HEK293 (cell line): ENCODE measurements around the gene IL24.

Experiments
- CTCF ChIA-PET: fragments of 350-600 bp; formaldehyde crosslinking; extraction: SDS; loops from one replicate; lab custom pipeline; 2021; ENCODE audit warnings: antibody characterized with exemption; lab: Yijun Ruan, JAX
- POLR2A ChIA-PET: fragments of 300-600 bp; formaldehyde crosslinking; extraction: SDS; loops from one replicate; lab custom pipeline; 2020; ENCODE audit warnings: antibody characterized with exemption, inconsistent platforms; lab: Yijun Ruan, JAX
- H3K27ac ChIP-seq: fragments of 200-500 bp; sonication (Bioruptor generic); 2 replicates; pipeline ENCODE4 v1.5.1; 2014; ENCODE audit warnings: low read depth, low read length, control low read depth, inconsistent platforms; ENCODE audit errors: extremely low read depth
- H3K36me3 ChIP-seq, 2 experiments: fragments of 200-500 bp in 1 of 2; sonication (Bioruptor generic) in 1 of 2; 1 replicate in 1 of 2; 2 replicates in 1 of 2; pipeline ENCODE4 v1.5.1; 2014 to 2017; ENCODE audit warnings: inconsistent platforms in 2 of 2, low read length in 2 of 2; ENCODE audit not compliant: control insufficient read depth in 2 of 2, insufficient read depth in 1 of 2
- H3K4me1 ChIP-seq: fragments of 200-500 bp; sonication (Bioruptor generic); 2 replicates; pipeline ENCODE4 v1.5.1; 2014; ENCODE audit warnings: mild to moderate bottlenecking, low read length, inconsistent platforms; ENCODE audit not compliant: control insufficient read depth, insufficient read depth
- H3K4me3 ChIP-seq: 2 replicates; pipeline ENCODE4 v1.5.1; 2011; ENCODE audit warnings: low read depth, mild to moderate bottlenecking, control low read depth, low read length, moderate library complexity
- H3K9me3 ChIP-seq: fragments of 200-500 bp; sonication (Bioruptor generic); 2 replicates; pipeline ENCODE4 v1.5.1; 2014; ENCODE audit warnings: low read depth, low read length, inconsistent platforms; ENCODE audit not compliant: control insufficient read depth, insufficient read depth
- EGR2 ChIP-seq: fragments of 450-650 bp; formaldehyde crosslinking; IDR thresholded peaks from 2 replicates; pipeline ENCODE4 v1.5.1; 2016; ENCODE audit warnings: low read depth, missing biosample characterization, missing genetic modification characterization
- KLF16 ChIP-seq: fragments of 450-650 bp; formaldehyde crosslinking; IDR thresholded peaks from 2 replicates; pipeline ENCODE4 v1.5.1; 2017; ENCODE audit warnings: missing biosample characterization, missing genetic modification characterization
- TSHZ1 ChIP-seq: fragments of 450-650 bp; formaldehyde crosslinking; IDR thresholded peaks from 2 replicates; pipeline ENCODE4 v1.5.1; 2016; ENCODE audit warnings: missing biosample characterization, missing genetic modification characterization, borderline replicate concordance
- ZBTB20 ChIP-seq: fragments of 450-650 bp; formaldehyde crosslinking; IDR thresholded peaks from 2 replicates; pipeline ENCODE4 v1.5.1; 2016; ENCODE audit warnings: missing biosample characterization, missing genetic modification characterization
- ZNF266 ChIP-seq: fragments of 450-650 bp; formaldehyde crosslinking; IDR thresholded peaks from 2 replicates; pipeline ENCODE4 v1.5.1; 2016; ENCODE audit warnings: missing biosample characterization, missing genetic modification characterization, low read depth
- ZNF473 ChIP-seq: fragments of 450-650 bp; formaldehyde crosslinking; IDR thresholded peaks from 2 replicates; pipeline ENCODE4 v1.5.1; 2017; ENCODE audit warnings: missing biosample characterization, missing genetic modification characterization
- ZNF549 ChIP-seq: fragments of 450-650 bp; IDR thresholded peaks from 2 replicates; pipeline ENCODE4 v1.5.1; 2018; ENCODE audit warnings: missing biosample characterization, missing genetic modification characterization, mild to moderate bottlenecking, inconsistent platforms, moderate library complexity
- ZNF558 ChIP-seq: fragments of 450-650 bp; formaldehyde crosslinking; IDR thresholded peaks from 2 replicates; pipeline ENCODE4 v1.5.1; 2016; ENCODE audit warnings: missing biosample characterization, missing genetic modification characterization
- ZNF600 ChIP-seq: fragments of 450-650 bp; formaldehyde crosslinking; IDR thresholded peaks from 2 replicates; pipeline ENCODE4 v1.5.1; 2016; ENCODE audit warnings: missing biosample characterization, missing genetic modification characterization
- ZNF645 ChIP-seq: fragments of 450-650 bp; formaldehyde crosslinking; IDR thresholded peaks from 2 replicates; pipeline ENCODE4; 2016; ENCODE audit warnings: missing biosample characterization, missing genetic modification characterization
- ZSCAN23 ChIP-seq: fragments of 450-650 bp; formaldehyde crosslinking; IDR thresholded peaks from 2 replicates; pipeline ENCODE4 v1.5.1; 2016; ENCODE audit warnings: missing biosample characterization, missing genetic modification characterization
- ZSCAN5A ChIP-seq: fragments of 450-650 bp; formaldehyde crosslinking; IDR thresholded peaks from 2 replicates; pipeline ENCODE4 v1.5.1; 2016; ENCODE audit warnings: missing biosample characterization, missing genetic modification characterization

The IL24 gene

GRCh38 chr1:206897175-206897574 is at the start of gene IL24:
TSS of gene IL24 (plus strand) at chr1:206897443. CDS start at chr1:206897833, 390 bp downstream.
- CTCF ChIA-PET: interaction anchor here (2.4 to 3.2 kb wide), 2 partner anchors 11 to 15 kb away, joined by 8 to 17 read pairs; no protein-coding TSS in a partner anchor
- Histone ChIP-seq H3K27ac (no peak within 1 kb of the TSS), H3K4me1 (no peaks in the 10 kb centered on the region; the same call in 1 of the 2 replicates), H3K9me3 (no peaks in the 10 kb centered on the region), H3K4me3 (no peak within 1 kb of the TSS), H3K36me3 (no peaks in the 10 kb centered on the region)
- POLR2A ChIA-PET: no interaction called here
- TF ChIP-seq KLF16 (tag by site-specific recombination) (no peak), ZSCAN5A (no peak), ZNF600 (tag by site-specific recombination) (no peak), TSHZ1 (no peak), EGR2 (tag by site-specific recombination) (peak; percentile 27; the same call in 1 of the 2 replicates), ZNF473 (tag by site-specific recombination) (no peak)

GRCh38 chr1:206847946-206848345 is 49.3 kb upstream of the IL24 start:
- Histone ChIP-seq H3K9me3 (no peaks in the 10 kb centered on the region), H3K4me1 (no peaks in the 10 kb centered on the region), H3K4me3 (no peak overlapping the region), H3K36me3 (no peaks in the 10 kb centered on the region), H3K27ac (no peak overlapping the region)
- no peak for TF ChIP-seq ZBTB20 (tag by site-specific recombination)
- no peak for TF ChIP-seq ZNF645 (tag by site-specific recombination)
- TF ChIP-seq ZSCAN23 (tag by site-specific recombination): no peak
- TF ChIP-seq ZNF549: no peak
- ChIA-PET POLR2A (no interaction called here), CTCF (interaction anchor here (0.6 to 1.2 kb wide), 4 partner anchors 17 to 133 kb away, joined by 3 to 8 read pairs (median 5); partner anchors contain the start of gene IL20)

GRCh38 chr1:206850401-206850800 is 46.8 kb upstream of the IL24 start:
- POLR2A ChIA-PET: no interaction called here
- TF ChIP-seq ZNF558 (tag by site-specific recombination): no peak
- no peak for TF ChIP-seq ZNF266
- CTCF ChIA-PET: interaction anchor here (1.0 kb wide), 1 partner anchor 9 kb away, joined by 4 read pairs; no protein-coding TSS in a partner anchor
- no peak overlapping the region for H3K4me3 ChIP-seq
- H3K27ac ChIP-seq: no peak overlapping the region
- H3K9me3 ChIP-seq: no peaks in the 10 kb centered on the region
- H3K36me3 ChIP-seq: no peaks in the 10 kb centered on the region
- peaks cover 4% of the 10 kb centered on the region; the same call in 1 of the 2 replicates for H3K4me1 ChIP-seq
